ENCODE measurements around the gene DVL2.

Gene DVL2

GRCh38 chr17:7237761-7238419, 3.6 kb upstream of the DVL2 start (continued):
- TF ChIP-seq ZNF354C (tag by site-specific recombination; IDR thresholded peaks at IDR 0.05; ENCODE audit: borderline replicate concordance, low read depth) (no peak), ZFP3 (tag by site-specific recombination; IDR thresholded peaks at IDR 0.05; ENCODE audit: low read depth) (no peak), YY2 (tag by site-specific recombination; IDR thresholded peaks at IDR 0.05) (no peak), ZNF292 (tag by site-specific recombination; IDR thresholded peaks at IDR 0.05; ENCODE audit: borderline replicate concordance, low read depth) (no peak), ZNF645 (tag by site-specific recombination; IDR thresholded peaks at IDR 0.05) (no peak), ZNF654 (tag by site-specific recombination; IDR thresholded peaks at IDR 0.05; ENCODE audit: low read depth) (no peak), ZNF639 (tag by site-specific recombination; IDR thresholded peaks at IDR 0.05) (no peak), ZNF26 (tag by site-specific recombination; IDR thresholded peaks at IDR 0.05) (no peak), PRDM1 (tag by site-specific recombination; IDR thresholded peaks at IDR 0.05) (no peak), ZNF561 (tag by site-specific recombination; IDR thresholded peaks at IDR 0.05; ENCODE audit: borderline replicate concordance) (no peak; the same call in 1 of the 2 replicates), ZIC2 (tag by site-specific recombination; IDR thresholded peaks at IDR 0.05) (peak; percentile 28; the same call in 1 of the 2 replicates), ZNF677 (tag by site-specific recombination; IDR thresholded peaks at IDR 0.05) (no peak), ZNF10 (tag by site-specific recombination; IDR thresholded peaks at IDR 0.05) (no peak), ZNF266 (tag by site-specific recombination; IDR thresholded peaks at IDR 0.05; ENCODE audit: low read depth) (no peak), ZNF580 (tag by site-specific recombination; IDR thresholded peaks at IDR 0.05) (no peak), BCL11A (tag by site-specific recombination; IDR thresholded peaks at IDR 0.05; ENCODE audit: low read depth) (no peak), ZNF621 (tag by site-specific recombination; IDR thresholded peaks at IDR 0.05) (no peak), ZBTB10 (tag by site-specific recombination; IDR thresholded peaks at IDR 0.05) (peak; percentile 79), ZBTB49 (tag by site-specific recombination; IDR thresholded peaks at IDR 0.05; ENCODE audit: low read depth) (no peak), ZNF560 (tag by site-specific recombination; IDR thresholded peaks at IDR 0.05; ENCODE audit: borderline replicate concordance) (no peak), ZNF76 (tag by site-specific recombination; IDR thresholded peaks at IDR 0.05; ENCODE audit: borderline replicate concordance, low read depth) (peak; percentile 34; the same call in 1 of the 2 replicates), ZNF521 (tag by site-specific recombination; IDR thresholded peaks at IDR 0.05) (no peak), ZNF658 (tag by site-specific recombination; IDR thresholded peaks at IDR 0.05) (no peak), ZNF280D (tag by site-specific recombination; IDR thresholded peaks at IDR 0.05) (no peak), ZNF529 (tag by site-specific recombination; IDR thresholded peaks at IDR 0.05; ENCODE audit: insufficient replicate concordance) (no peak), HOXD13 (CRISPR knock-in tag; IDR thresholded peaks at IDR 0.05; ENCODE audit: borderline replicate concordance) (no peak), KLF16 (tag by site-specific recombination; IDR thresholded peaks at IDR 0.05) (peak; percentile 58; the same call in 1 of the 2 replicates)

Data from HEK293 (cell line).